Measurements from ENCODE around the gene CCDC93. TPM values are rescaled to one million over a fixed set of nuclear protein-coding genes. Genes with fewer than 3 reads are reported as not detected.

Gene CCDC93
- total RNA-seq, 4 donors from 2014 or later: 41.6 to 450 (median 80.7) TPM

DNA sequence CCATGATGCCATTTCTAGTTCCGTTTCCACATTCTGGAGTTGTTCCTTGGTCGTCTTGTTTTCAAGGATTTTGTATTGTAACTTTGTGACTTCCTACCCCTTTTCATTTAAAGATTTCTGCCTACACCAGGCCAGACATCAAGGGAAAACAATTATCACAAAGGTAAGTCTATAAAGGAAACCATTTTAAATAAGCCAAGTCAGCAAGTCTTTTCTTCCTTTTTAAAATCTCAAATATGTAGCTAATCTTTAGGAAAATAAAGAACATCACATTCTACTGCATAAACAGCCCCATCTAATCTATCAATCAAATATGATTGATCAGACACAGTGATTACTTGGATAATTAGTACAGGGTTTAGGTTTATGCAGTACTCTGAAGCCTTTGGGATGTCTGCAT, 38.6 kb upstream of the CCDC93 start:
- no peak overlapping the region for H3K27ac ChIP-seq
- WGBS, 2 donors (ENCODE audit: low coverage in 1 of 2): 89% methylated on average over 2 of the region's 2 CpGs; no CpG with 5 or more reads in 1 of the 2 donors
- no peaks in the 10 kb centered on the region for H3K9me3 ChIP-seq
- H3K4me1 ChIP-seq: no peaks in the 10 kb centered on the region
- intact Hi-C loops (cut with DNase I; ENCODE audit: low total_unique reads): no loop called here
- H3K36me3 ChIP-seq: no peaks in the 10 kb centered on the region
- TF ChIP-seq POLR2A (IDR thresholded peaks at IDR 0.05): no peak
- TF ChIP-seq POLR2AphosphoS5 (IDR thresholded peaks at IDR 0.05): no peak
- TF ChIP-seq, protein P1, sequence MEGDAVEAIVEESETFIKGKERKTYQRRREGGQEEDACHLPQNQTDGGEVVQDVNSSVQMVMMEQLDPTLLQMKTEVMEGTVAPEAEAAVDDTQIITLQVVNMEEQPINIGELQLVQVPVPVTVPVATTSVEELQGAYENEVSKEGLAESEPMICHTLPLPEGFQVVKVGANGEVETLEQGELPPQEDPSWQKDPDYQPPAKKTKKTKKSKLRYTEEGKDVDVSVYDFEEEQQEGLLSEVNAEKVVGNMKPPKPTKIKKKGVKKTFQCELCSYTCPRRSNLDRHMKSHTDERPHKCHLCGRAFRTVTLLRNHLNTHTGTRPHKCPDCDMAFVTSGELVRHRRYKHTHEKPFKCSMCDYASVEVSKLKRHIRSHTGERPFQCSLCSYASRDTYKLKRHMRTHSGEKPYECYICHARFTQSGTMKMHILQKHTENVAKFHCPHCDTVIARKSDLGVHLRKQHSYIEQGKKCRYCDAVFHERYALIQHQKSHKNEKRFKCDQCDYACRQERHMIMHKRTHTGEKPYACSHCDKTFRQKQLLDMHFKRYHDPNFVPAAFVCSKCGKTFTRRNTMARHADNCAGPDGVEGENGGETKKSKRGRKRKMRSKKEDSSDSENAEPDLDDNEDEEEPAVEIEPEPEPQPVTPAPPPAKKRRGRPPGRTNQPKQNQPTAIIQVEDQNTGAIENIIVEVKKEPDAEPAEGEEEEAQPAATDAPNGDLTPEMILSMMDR (IDR thresholded peaks at IDR 0.05): no peak
- H3K27me3 ChIP-seq: peaks cover 16% of the 10 kb centered on the region
- no peak for DNase-seq
- no peak overlapping the region for H3K4me3 ChIP-seq
- in situ Hi-C loops (cut with MboI; ENCODE audit: low pct_ligation_motif_present in 1 of 4, low pct_unique_long_range_greater_than_20kb in 1 of 4, low sequenced_read_pairs in 3 of 4): no loop called here

DNA sequence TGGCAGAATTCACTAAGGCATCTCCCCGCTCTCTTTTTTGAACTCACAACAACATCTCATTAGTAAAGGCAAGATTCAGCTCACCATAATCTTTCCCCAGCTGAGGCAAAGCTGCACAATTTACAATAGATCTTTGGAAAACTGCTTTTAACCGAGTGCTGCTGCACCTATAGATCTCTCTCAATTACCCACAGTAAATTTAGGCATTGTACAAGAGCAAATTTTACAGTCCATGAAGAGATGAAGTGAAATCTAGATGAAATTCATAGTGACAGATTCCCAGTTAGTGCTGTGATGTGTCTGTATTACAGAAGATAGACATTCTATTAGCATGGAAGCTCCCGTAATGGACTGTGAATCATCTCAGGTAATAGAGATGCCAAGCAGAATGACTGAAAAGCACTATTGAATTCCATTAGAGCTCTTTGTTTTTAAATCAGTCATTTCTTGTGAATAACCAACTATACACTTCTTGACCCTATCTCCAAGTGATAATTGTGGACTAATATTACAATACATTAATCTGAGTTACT, 38.0 kb upstream of the CCDC93 start:
- Histone ChIP-seq H3K27me3 (peaks cover 22% of the 10 kb centered on the region), H3K4me1 (peaks cover 0 to 2% (median 0%) of the 10 kb centered on the region in 4 donors), H3K36me3 (no peaks in the 10 kb centered on the region), H3K4me3 (no peak overlapping the region), H3K27ac (no peak overlapping the region), H3K9me3 (no peaks in the 10 kb centered on the region)
- in situ Hi-C loops (cut with MboI; ENCODE audit: low pct_ligation_motif_present in 1 of 4, low pct_unique_long_range_greater_than_20kb in 1 of 4, low sequenced_read_pairs in 3 of 4): no loop called here
- 82 to 88% methylated on average over 3 of the region's 3 CpGs for WGBS, 2 donors (ENCODE audit: low coverage in 1 of 2)
- DNase-seq: no peak
- intact Hi-C loops (cut with DNase I; ENCODE audit: low total_unique reads): no loop called here
- TF ChIP-seq, protein P1 (IDR thresholded peaks at IDR 0.05): no peak
- TF ChIP-seq POLR2AphosphoS5 (IDR thresholded peaks at IDR 0.05) (no peak), POLR2A (IDR thresholded peaks at IDR 0.05) (no peak), EP300 (IDR thresholded peaks at IDR 0.05; ENCODE audit: low read depth) (no peak)

DNA sequence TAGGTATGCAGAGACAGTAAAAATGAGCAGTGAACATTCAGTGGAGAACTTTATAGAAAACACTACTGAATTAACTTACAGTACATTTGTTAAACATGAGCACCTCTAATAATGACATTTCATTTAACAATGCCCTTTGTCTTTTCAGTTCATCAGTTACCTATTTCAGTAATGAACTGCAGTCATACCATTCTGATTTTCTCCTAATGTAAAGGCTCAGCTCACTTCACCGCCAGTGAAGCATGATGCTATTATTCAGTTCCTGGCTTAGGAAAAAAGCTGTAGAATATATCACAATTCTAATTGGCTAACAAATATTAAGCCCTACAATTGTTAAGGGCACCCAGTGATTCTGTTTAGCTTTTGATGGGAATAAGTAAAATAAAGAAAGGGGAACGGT, 37.1 kb upstream of the CCDC93 start:
- 80 to 81% methylated on average over 2 of the region's 2 CpGs for WGBS, 2 donors (ENCODE audit: low coverage in 1 of 2)
- in situ Hi-C loops (cut with MboI; ENCODE audit: low pct_ligation_motif_present in 1 of 4, low pct_unique_long_range_greater_than_20kb in 1 of 4, low sequenced_read_pairs in 3 of 4) (no loop called here), intact Hi-C loops (cut with DNase I; ENCODE audit: low total_unique reads) (no loop called here)
- DNase-seq: no peak
- H3K4me3 ChIP-seq: no peak overlapping the region
- H3K9me3 ChIP-seq: no peaks in the 10 kb centered on the region
- no peak for TF ChIP-seq POLR2AphosphoS5 (IDR thresholded peaks at IDR 0.05)
- TF ChIP-seq EP300 (IDR thresholded peaks at IDR 0.05; ENCODE audit: low read depth): no peak
- TF ChIP-seq, protein P1 (IDR thresholded peaks at IDR 0.05): no peak
- no peak for TF ChIP-seq POLR2A (IDR thresholded peaks at IDR 0.05)
- H3K27ac ChIP-seq: no peak overlapping the region
- H3K4me1 ChIP-seq: peaks cover 0 to 4% (median 0%) of the 10 kb centered on the region in 4 donors
- H3K27me3 ChIP-seq: peaks cover 26% of the 10 kb centered on the region
- no peaks in the 10 kb centered on the region for H3K36me3 ChIP-seq

DNA sequence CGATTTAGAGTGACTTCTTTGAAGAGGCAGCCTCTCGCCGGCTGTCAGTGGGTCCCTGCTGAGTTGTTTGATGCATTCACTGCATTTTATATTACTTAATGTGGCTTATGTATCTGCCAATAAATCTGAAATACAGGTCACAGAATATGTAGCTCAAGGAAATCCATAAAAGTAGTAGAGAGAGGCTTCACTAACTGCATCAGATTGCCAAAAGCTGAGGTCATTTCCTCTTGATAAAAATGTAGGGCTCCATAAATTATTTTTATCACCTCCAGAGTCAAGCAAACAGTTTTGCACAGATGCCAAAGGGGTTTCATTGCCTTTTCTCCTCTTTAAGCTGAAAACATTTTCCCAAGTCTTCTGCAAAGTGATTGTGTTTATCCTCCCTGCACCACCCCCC, 36.5 kb upstream of the CCDC93 start:
- Histone ChIP-seq H3K27me3 (peaks cover 27% of the 10 kb centered on the region), H3K27ac (no peak overlapping the region), H3K4me1 (peaks cover 0 to 4% (median 0%) of the 10 kb centered on the region in 4 donors), H3K36me3 (no peaks in the 10 kb centered on the region), H3K4me3 (no peak overlapping the region), H3K9me3 (no peaks in the 10 kb centered on the region)
- in situ Hi-C loops (cut with MboI; ENCODE audit: low pct_ligation_motif_present in 1 of 4, low pct_unique_long_range_greater_than_20kb in 1 of 4, low sequenced_read_pairs in 3 of 4): no loop called here
- WGBS, 2 donors (ENCODE audit: low coverage in 1 of 2): 7 to 33% methylated on average over 3 of the region's 3 CpGs
- intact Hi-C loops (cut with DNase I; ENCODE audit: low total_unique reads): no loop called here
- TF ChIP-seq, protein P1 (IDR thresholded peaks at IDR 0.05): no peak
- TF ChIP-seq POLR2A (IDR thresholded peaks at IDR 0.05): no peak
- TF ChIP-seq POLR2AphosphoS5 (IDR thresholded peaks at IDR 0.05): no peak
- no peak for TF ChIP-seq EP300 (IDR thresholded peaks at IDR 0.05; ENCODE audit: low read depth)
- DNase-seq: no peak
